Measurements from ENCODE around the gene CHMP2A. TPM values are rescaled to one million over a fixed set of nuclear protein-coding genes. Genes with fewer than 3 reads are reported as not detected.

CHMP2A gene
- total and polyA plus RNA-seq, 2 of the 13 experiments (the other 11 are each of a cell fraction or from before 2014, with no cell fraction given): 49.7 to 55.0 TPM

GRCh38 chr19:58511353-58512208, 43.3 kb downstream of the CHMP2A start, which contains the start of gene SLC27A5 (continued):
- TF ChIP-seq YEATS2 (CRISPR knock-in tag; IDR thresholded peaks at IDR 0.05; ENCODE audit: borderline replicate concordance) (no peak), TCF7 (IDR thresholded peaks at IDR 0.05; ENCODE audit: low read depth) (no peak), AHR (CRISPR knock-in tag; IDR thresholded peaks at IDR 0.05) (peak; percentile 20; the same call in 1 of the 2 replicates), ERF (CRISPR knock-in tag; IDR thresholded peaks at IDR 0.05) (peak; percentile 52; the same call in 1 of the 2 replicates), HNRNPLL (IDR thresholded peaks at IDR 0.05; ENCODE audit: low read depth, low read length, poor library complexity, severe bottlenecking) (peak; percentile 42), ZNF691 (CRISPR knock-in tag; IDR thresholded peaks at IDR 0.05; ENCODE audit: borderline replicate concordance, low read depth) (no peak; the same call in 1 of the 2 replicates), SMC3 (IDR thresholded peaks at IDR 0.05; ENCODE audit: low read length) (no peak), ZNF281 (CRISPR knock-in tag; IDR thresholded peaks at IDR 0.05; ENCODE audit: borderline replicate concordance) (no peak), ZNF143 (CRISPR knock-in tag; IDR thresholded peaks at IDR 0.05) (peak; percentile 38; the same call in 1 of the 2 replicates), ZNF570 (CRISPR knock-in tag; IDR thresholded peaks at IDR 0.05; ENCODE audit: borderline replicate concordance) (no peak), ZBTB25 (CRISPR knock-in tag; IDR thresholded peaks at IDR 0.05) (no peak), ZFX (CRISPR knock-in tag; IDR thresholded peaks at IDR 0.05; ENCODE audit: low read depth) (peak; percentile 70), ZNF451 (CRISPR knock-in tag; IDR thresholded peaks at IDR 0.05) (no peak), AKAP8 (CRISPR knock-in tag; IDR thresholded peaks at IDR 0.05) (no peak; the same call in 1 of the 2 replicates), GATA4 (IDR thresholded peaks at IDR 0.05; ENCODE audit: borderline replicate concordance, low read depth) (0 out of 2 replicates have a peak, but pooled peaks have one; percentile 21), ZKSCAN5 (CRISPR knock-in tag; IDR thresholded peaks at IDR 0.05) (no peak), TEF (CRISPR knock-in tag; IDR thresholded peaks at IDR 0.05) (no peak), ZNF567 (CRISPR knock-in tag; IDR thresholded peaks at IDR 0.05; ENCODE audit: borderline replicate concordance) (peak; percentile 54; the same call in 1 of the 2 replicates), PPARG (CRISPR knock-in tag; conservative IDR thresholded peaks at IDR 0.05) (0 out of 2 replicates have a peak, but pooled peaks have one; percentile 29), ATF3 (CRISPR knock-in tag; IDR thresholded peaks at IDR 0.05) (no peak), ZNF205 (CRISPR knock-in tag; IDR thresholded peaks at IDR 0.05) (no peak), MEIS2 (CRISPR knock-in tag; IDR thresholded peaks at IDR 0.05) (peak; percentile 84; the same call in 1 of the 2 replicates), GFI1 (CRISPR knock-in tag; IDR thresholded peaks at IDR 0.05; ENCODE audit: borderline replicate concordance) (peak; percentile 62; the same call in 1 of the 2 replicates), ZNF782 (CRISPR knock-in tag; IDR thresholded peaks at IDR 0.05; ENCODE audit: borderline replicate concordance) (peak; percentile 29; the same call in 1 of the 2 replicates)
